Vagina (tissue), 2 donors: ENCODE results near the gene TGFA.

ENCODE experiments used
- POLR2A ChIP-seq, 2 donors: fragments of 450-650 bp; IDR thresholded peaks; one replicate each; pipeline ENCODE4 v1.6.1; 2017; ENCODE audit warnings: antibody characterized with exemption in 2 of 2, mild to moderate bottlenecking in 2 of 2, moderate library complexity in 2 of 2
- POLR2AphosphoS5 ChIP-seq, 2 donors: sonication (generic); formaldehyde crosslinking; IDR thresholded peaks; one replicate each; pipeline ENCODE4 v1.9.0; 2017; ENCODE audit warnings: antibody characterized with exemption in 2 of 2, mild to moderate bottlenecking in 2 of 2, low read depth in 1 of 2; ENCODE audit not compliant: insufficient read depth in 1 of 2
- TF ChIP-seq, protein P1 (sequence below), 3 experiments: fragments of 450-650 bp in 2 of 3; fragments of 200-600 bp in 1 of 3; sonication (generic) in 1 of 3; IDR thresholded peaks; one replicate each; pipeline ENCODE4 v1.5.1; 2017 to 2019; ENCODE audit warnings: antibody characterized with exemption in 3 of 3, mild to moderate bottlenecking in 2 of 3, moderate library complexity in 2 of 3

GRCh38 chr2:70513738-70514137 is 39.9 kb downstream of the TGFA start:
- TF ChIP-seq, protein P1, sequence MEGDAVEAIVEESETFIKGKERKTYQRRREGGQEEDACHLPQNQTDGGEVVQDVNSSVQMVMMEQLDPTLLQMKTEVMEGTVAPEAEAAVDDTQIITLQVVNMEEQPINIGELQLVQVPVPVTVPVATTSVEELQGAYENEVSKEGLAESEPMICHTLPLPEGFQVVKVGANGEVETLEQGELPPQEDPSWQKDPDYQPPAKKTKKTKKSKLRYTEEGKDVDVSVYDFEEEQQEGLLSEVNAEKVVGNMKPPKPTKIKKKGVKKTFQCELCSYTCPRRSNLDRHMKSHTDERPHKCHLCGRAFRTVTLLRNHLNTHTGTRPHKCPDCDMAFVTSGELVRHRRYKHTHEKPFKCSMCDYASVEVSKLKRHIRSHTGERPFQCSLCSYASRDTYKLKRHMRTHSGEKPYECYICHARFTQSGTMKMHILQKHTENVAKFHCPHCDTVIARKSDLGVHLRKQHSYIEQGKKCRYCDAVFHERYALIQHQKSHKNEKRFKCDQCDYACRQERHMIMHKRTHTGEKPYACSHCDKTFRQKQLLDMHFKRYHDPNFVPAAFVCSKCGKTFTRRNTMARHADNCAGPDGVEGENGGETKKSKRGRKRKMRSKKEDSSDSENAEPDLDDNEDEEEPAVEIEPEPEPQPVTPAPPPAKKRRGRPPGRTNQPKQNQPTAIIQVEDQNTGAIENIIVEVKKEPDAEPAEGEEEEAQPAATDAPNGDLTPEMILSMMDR (IDR thresholded peaks at IDR 0.05), result no peak
- TF ChIP-seq POLR2A (IDR thresholded peaks at IDR 0.05) (no peak), POLR2AphosphoS5 (IDR thresholded peaks at IDR 0.05; ENCODE audit: insufficient read depth in 1 of 2, low read depth in 1 of 2) (no peak)
